Spleen (tissue), 7 donors: ENCODE data around the gene SDHC.

Experiments
- POLR2A ChIP-seq, 3 donors: fragments of 450-650 bp; IDR thresholded peaks; one replicate each; pipeline ENCODE4 v1.5.1; 2017; ENCODE audit warnings: antibody characterized with exemption in 3 of 3, mild to moderate bottlenecking in 1 of 3
- TF ChIP-seq, protein P1 (sequence below), 11 experiments: fragments of 200-600 bp in 7 of 11; fragments of 450-650 bp in 4 of 11; sonication (generic) in 4 of 11; IDR thresholded peaks in 8 of 11; conservative IDR thresholded peaks in 3 of 11; 1 replicate in 7 of 11; 2 replicates in 4 of 11; pipeline versions ENCODE4 v1.4.0 to v1.8.0; 2016 to 2021; ENCODE audit warnings: antibody characterized with exemption in 11 of 11, inconsistent platforms in 4 of 11, mild to moderate bottlenecking in 1 of 11
- donor health status: DM: no; HTN: no; CAD: no; lungs with moderate emphysema.
- donor health status: DM: no; HTN: no; CAD: no.
- donor health status: DM: no; HTN: no; CAD: no.

DNA sequence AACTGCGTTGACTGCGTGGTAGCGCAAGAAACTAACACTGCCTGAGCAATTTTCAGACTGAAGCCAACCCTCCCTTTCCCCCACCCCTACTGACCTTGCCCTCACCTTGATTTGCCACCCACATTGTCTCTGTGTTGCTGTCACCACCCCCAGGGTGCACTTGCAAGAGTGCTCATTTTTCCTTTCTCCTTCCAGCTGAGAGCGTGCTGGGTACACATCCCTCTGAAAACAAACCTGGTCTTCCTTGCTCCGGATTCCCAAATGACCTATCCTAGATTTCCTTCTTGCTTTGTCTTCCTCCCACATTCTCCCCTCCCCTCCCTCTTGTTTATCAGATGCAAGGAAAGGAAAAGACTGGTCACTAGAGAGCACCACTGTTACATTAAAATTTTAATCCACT, 28.7 kb upstream of the SDHC start:
- no peak for TF ChIP-seq POLR2A (IDR thresholded peaks at IDR 0.05)
- TF ChIP-seq, protein P1, sequence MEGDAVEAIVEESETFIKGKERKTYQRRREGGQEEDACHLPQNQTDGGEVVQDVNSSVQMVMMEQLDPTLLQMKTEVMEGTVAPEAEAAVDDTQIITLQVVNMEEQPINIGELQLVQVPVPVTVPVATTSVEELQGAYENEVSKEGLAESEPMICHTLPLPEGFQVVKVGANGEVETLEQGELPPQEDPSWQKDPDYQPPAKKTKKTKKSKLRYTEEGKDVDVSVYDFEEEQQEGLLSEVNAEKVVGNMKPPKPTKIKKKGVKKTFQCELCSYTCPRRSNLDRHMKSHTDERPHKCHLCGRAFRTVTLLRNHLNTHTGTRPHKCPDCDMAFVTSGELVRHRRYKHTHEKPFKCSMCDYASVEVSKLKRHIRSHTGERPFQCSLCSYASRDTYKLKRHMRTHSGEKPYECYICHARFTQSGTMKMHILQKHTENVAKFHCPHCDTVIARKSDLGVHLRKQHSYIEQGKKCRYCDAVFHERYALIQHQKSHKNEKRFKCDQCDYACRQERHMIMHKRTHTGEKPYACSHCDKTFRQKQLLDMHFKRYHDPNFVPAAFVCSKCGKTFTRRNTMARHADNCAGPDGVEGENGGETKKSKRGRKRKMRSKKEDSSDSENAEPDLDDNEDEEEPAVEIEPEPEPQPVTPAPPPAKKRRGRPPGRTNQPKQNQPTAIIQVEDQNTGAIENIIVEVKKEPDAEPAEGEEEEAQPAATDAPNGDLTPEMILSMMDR (IDR thresholded peaks at IDR 0.05 in 8 of 11, conservative IDR thresholded peaks at IDR 0.05 in 3 of 11), result no peak
